ENCODE data around the gene FAM228A.

- TF ChIP-seq POLR2A (IDR thresholded peaks at IDR 0.05; ENCODE audit: low read depth, low read length) (no peak), POLR2AphosphoS5 (IDR thresholded peaks at IDR 0.05; ENCODE audit: low read depth, low read length) (no peak), TAF1 (IDR thresholded peaks at IDR 0.05; ENCODE audit: borderline replicate concordance, low read depth, low read length) (no peak)
Measured at GRCh38 chr2:24206242-24206641, 31.4 kb downstream of the FAM228A start.
